Measurements from ENCODE around the gene KRT20.

KRT20 gene

DNA sequence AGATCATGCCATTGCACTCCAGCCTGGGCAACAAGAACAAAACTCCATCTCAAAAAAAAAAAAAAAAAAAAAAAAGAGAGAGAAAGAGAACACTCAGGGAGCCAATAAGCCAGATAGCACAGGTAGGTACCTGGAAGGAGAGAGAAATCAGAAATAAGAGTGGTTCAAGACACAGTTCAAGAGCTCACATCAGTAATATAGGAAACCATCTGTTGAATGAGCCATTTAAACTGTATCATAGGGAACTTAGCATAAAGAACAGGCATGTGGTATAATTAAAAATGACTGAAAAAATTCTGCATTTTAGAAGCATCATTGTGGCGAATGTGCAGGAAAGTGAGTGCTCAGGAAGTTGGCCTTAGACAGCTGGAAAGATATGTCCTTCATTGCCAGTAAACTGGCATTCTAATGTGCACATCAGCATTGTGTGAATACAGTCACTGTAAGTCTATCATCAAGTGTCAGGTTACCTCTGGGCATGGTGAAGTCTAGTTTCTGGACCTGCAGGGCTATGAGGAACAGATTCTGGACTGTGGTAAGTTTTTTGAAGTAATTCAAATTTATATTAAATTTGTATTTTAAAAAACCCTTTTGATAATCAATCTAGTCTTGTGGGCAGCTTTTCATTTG, 38.4 kb downstream of the KRT20 start:
- H3K4me1 ChIP-seq (ENCODE audit: control insufficient read depth, low read depth, low read length): no peaks in the 10 kb centered on the region

DNA sequence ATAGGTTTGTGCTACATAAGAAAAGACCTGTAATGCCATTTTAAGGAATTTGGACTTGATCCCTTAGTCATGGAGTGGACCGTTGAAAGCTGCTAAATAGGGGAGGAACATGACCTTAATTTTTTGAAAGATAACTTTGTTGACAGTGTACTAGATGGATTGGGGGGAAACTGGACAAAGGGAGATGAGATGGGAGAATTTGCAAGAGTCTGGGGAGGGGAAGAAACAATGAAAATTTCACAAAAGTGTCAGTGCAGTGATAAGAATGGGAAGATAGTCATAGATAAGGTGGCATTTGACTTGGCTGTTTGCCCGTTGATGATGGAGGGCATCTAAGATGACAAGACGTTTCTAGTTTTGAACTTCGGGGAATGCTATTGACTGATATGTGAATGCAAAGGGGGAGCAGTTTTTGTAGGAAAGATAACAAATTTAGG, 40.4 kb downstream of the KRT20 start:
- no peak overlapping the region for H3K4me3 ChIP-seq (ENCODE audit: low read length)
- H3K27me3 ChIP-seq (ENCODE audit: control insufficient read depth, insufficient read depth, low read length): no peaks in the 10 kb centered on the region
- H3K36me3 ChIP-seq (ENCODE audit: control insufficient read depth, low read depth, low read length): no peaks in the 10 kb centered on the region
- H3K27ac ChIP-seq (ENCODE audit: low read length): no peak overlapping the region
- H3K9me3 ChIP-seq (ENCODE audit: control insufficient read depth, low read depth, low read length): no peaks in the 10 kb centered on the region
- H3K9ac ChIP-seq (ENCODE audit: low read length): no peak overlapping the region
- no peaks in the 10 kb centered on the region for H3K4me1 ChIP-seq (ENCODE audit: control insufficient read depth, low read depth, low read length)

More for the DNA sequence above, 38.4 kb downstream of the KRT20 start:
- Histone ChIP-seq H3K27me3 (ENCODE audit: control insufficient read depth, insufficient read depth, low read length) (no peaks in the 10 kb centered on the region), H3K36me3 (ENCODE audit: control insufficient read depth, low read depth, low read length) (no peaks in the 10 kb centered on the region), H3K9me3 (ENCODE audit: control insufficient read depth, low read depth, low read length) (no peaks in the 10 kb centered on the region), H3K4me3 (ENCODE audit: low read length) (no peak overlapping the region), H3K9ac (ENCODE audit: low read length) (no peak overlapping the region), H3K27ac (ENCODE audit: low read length) (no peak overlapping the region)

- Histone ChIP-seq H3K4me1 (ENCODE audit: control insufficient read depth, low read depth, low read length) (no peaks in the 10 kb centered on the region), H3K9me3 (ENCODE audit: control insufficient read depth, low read depth, low read length) (no peaks in the 10 kb centered on the region), H3K4me3 (ENCODE audit: low read length) (no peak overlapping the region), H3K9ac (ENCODE audit: low read length) (no peak overlapping the region), H3K27me3 (ENCODE audit: control insufficient read depth, insufficient read depth, low read length) (no peaks in the 10 kb centered on the region), H3K27ac (ENCODE audit: low read length) (no peak overlapping the region), H3K36me3 (ENCODE audit: control insufficient read depth, low read depth, low read length) (no peaks in the 10 kb centered on the region)
Measured at GRCh38 chr17:40843242-40843641, 41.8 kb downstream of the KRT20 start.

- Histone ChIP-seq H3K36me3 (ENCODE audit: control insufficient read depth, low read depth, low read length) (no peaks in the 10 kb centered on the region), H3K27ac (ENCODE audit: low read length) (no peak overlapping the region), H3K4me1 (ENCODE audit: control insufficient read depth, low read depth, low read length) (no peaks in the 10 kb centered on the region), H3K9ac (ENCODE audit: low read length) (no peak overlapping the region), H3K27me3 (ENCODE audit: control insufficient read depth, insufficient read depth, low read length) (no peaks in the 10 kb centered on the region), H3K4me3 (ENCODE audit: low read length) (no peak overlapping the region), H3K9me3 (ENCODE audit: control insufficient read depth, low read depth, low read length) (no peaks in the 10 kb centered on the region)
Measured at GRCh38 chr17:40841246-40841645, 43.8 kb downstream of the KRT20 start.

GRCh38 chr17:40839194-40839593, 45.8 kb downstream of the KRT20 start:
- Histone ChIP-seq H3K27ac (ENCODE audit: low read length) (no peak overlapping the region), H3K9ac (ENCODE audit: low read length) (no peak overlapping the region), H3K4me3 (ENCODE audit: low read length) (no peak overlapping the region), H3K4me1 (ENCODE audit: control insufficient read depth, low read depth, low read length) (no peaks in the 10 kb centered on the region), H3K36me3 (ENCODE audit: control insufficient read depth, low read depth, low read length) (no peaks in the 10 kb centered on the region), H3K27me3 (ENCODE audit: control insufficient read depth, insufficient read depth, low read length) (peaks cover 11% of the 10 kb centered on the region), H3K9me3 (ENCODE audit: control insufficient read depth, low read depth, low read length) (no peaks in the 10 kb centered on the region)

DNA sequence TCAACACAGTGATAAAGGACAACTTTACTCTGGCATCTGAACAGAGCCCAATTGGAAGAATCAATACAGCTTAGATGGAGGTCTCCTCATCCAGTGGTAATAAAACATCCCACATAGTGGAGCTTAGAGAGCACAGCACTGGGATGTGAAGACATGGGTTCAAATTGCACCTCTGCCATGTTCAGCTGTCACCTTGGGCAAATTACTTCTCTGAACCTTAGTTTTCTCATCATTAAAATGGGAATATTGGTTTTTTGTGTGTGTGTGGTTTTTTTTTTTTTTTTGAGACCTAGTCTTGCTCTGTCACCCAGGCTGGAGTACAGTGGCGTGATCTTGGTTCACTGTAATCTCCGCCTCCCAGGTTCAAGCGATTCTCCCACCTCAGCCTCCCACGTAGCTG, 49.0 kb downstream of the KRT20 start:
- no peaks in the 10 kb centered on the region for H3K4me1 ChIP-seq (ENCODE audit: control insufficient read depth, low read depth, low read length)
- peaks cover 43% of the 10 kb centered on the region for H3K27me3 ChIP-seq (ENCODE audit: control insufficient read depth, insufficient read depth, low read length)
- no peak overlapping the region for H3K4me3 ChIP-seq (ENCODE audit: low read length)
- no peak overlapping the region for H3K9ac ChIP-seq (ENCODE audit: low read length)
- H3K9me3 ChIP-seq (ENCODE audit: control insufficient read depth, low read depth, low read length): no peaks in the 10 kb centered on the region
- H3K36me3 ChIP-seq (ENCODE audit: control insufficient read depth, low read depth, low read length): no peaks in the 10 kb centered on the region
- no peak overlapping the region for H3K27ac ChIP-seq (ENCODE audit: low read length)

DNA sequence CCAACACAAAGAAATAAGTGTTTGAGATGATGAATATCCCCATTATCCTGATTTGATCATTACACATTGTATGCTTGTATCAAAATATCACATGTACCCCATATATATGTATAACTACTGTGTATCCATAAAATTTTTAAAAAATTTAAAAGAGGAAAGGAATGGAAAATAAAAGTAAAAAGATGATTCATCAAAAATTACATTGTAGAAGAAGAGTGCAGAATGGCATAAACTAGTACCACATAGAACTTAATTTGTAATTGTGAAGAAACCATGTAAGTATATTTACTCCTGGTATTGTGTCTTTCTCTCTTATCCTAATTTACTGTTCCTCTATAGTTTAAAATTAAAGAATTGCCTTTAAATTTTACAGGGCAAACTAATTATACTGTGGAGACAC, 51.2 kb downstream of the KRT20 start:
- Histone ChIP-seq H3K4me3 (ENCODE audit: low read length) (no peak overlapping the region), H3K36me3 (ENCODE audit: control insufficient read depth, low read depth, low read length) (no peaks in the 10 kb centered on the region), H3K4me1 (ENCODE audit: control insufficient read depth, low read depth, low read length) (no peaks in the 10 kb centered on the region), H3K9ac (ENCODE audit: low read length) (no peak overlapping the region), H3K27me3 (ENCODE audit: control insufficient read depth, insufficient read depth, low read length) (peaks cover 47% of the 10 kb centered on the region), H3K27ac (ENCODE audit: low read length) (no peak overlapping the region), H3K9me3 (ENCODE audit: control insufficient read depth, low read depth, low read length) (no peaks in the 10 kb centered on the region)

- Histone ChIP-seq H3K9ac (ENCODE audit: low read length) (no peak overlapping the region), H3K4me3 (ENCODE audit: low read length) (no peak overlapping the region), H3K4me1 (ENCODE audit: control insufficient read depth, low read depth, low read length) (no peaks in the 10 kb centered on the region), H3K27me3 (ENCODE audit: control insufficient read depth, insufficient read depth, low read length) (peaks cover 53% of the 10 kb centered on the region), H3K36me3 (ENCODE audit: control insufficient read depth, low read depth, low read length) (no peaks in the 10 kb centered on the region), H3K27ac (ENCODE audit: low read length) (no peak overlapping the region), H3K9me3 (ENCODE audit: control insufficient read depth, low read depth, low read length) (no peaks in the 10 kb centered on the region)
Measured at GRCh38 chr17:40832840-40833239, 52.2 kb downstream of the KRT20 start.

DNA sequence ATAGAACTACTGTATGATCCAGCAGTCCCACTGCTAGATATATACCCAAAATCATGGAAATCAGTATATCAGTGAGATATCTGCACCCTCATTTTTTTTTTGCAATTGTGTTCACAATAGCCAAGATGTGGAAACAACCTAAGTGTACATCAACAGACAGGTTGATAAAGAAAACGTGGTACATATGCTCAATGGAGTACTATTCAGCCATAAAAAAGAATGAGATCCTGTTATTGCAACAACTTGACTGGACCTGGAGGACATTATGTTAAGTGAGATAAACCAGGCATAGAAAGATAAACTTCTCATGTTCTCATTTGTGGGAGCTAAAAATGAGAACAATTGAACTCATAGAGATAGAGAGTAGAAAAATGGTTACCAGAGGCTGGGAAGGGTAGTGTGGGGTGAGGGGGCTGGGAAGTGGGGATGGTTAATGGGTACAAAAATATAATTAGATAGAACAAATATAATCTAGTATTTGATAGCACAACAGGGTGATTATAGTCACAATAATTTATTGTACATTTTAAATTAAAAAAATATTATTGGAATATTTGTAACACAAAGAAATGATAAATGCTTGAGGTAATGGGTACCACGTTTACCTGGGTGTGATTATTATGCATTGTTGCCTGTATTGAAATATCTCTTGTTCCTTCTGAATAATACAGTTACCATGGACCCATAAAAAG, 54.8 kb downstream of the KRT20 start:
- Histone ChIP-seq H3K4me1 (ENCODE audit: control insufficient read depth, low read depth, low read length) (no peaks in the 10 kb centered on the region), H3K9ac (ENCODE audit: low read length) (no peak overlapping the region), H3K9me3 (ENCODE audit: control insufficient read depth, low read depth, low read length) (no peaks in the 10 kb centered on the region), H3K27me3 (ENCODE audit: control insufficient read depth, insufficient read depth, low read length) (peaks cover 77% of the 10 kb centered on the region), H3K27ac (ENCODE audit: low read length) (no peak overlapping the region), H3K36me3 (ENCODE audit: control insufficient read depth, low read depth, low read length) (no peaks in the 10 kb centered on the region), H3K4me3 (ENCODE audit: low read length) (no peak overlapping the region)

- H3K9ac ChIP-seq (ENCODE audit: low read length): no peak overlapping the region
- H3K4me1 ChIP-seq (ENCODE audit: control insufficient read depth, low read depth, low read length): no peaks in the 10 kb centered on the region
- peaks cover 62% of the 10 kb centered on the region for H3K27me3 ChIP-seq (ENCODE audit: control insufficient read depth, insufficient read depth, low read length)
- no peak overlapping the region for H3K27ac ChIP-seq (ENCODE audit: low read length)
- H3K9me3 ChIP-seq (ENCODE audit: control insufficient read depth, low read depth, low read length): no peaks in the 10 kb centered on the region
- H3K36me3 ChIP-seq (ENCODE audit: control insufficient read depth, low read depth, low read length): no peaks in the 10 kb centered on the region
- no peak overlapping the region for H3K4me3 ChIP-seq (ENCODE audit: low read length)
Measured at GRCh38 chr17:40828454-40829044, 56.5 kb downstream of the KRT20 start.

DNA sequence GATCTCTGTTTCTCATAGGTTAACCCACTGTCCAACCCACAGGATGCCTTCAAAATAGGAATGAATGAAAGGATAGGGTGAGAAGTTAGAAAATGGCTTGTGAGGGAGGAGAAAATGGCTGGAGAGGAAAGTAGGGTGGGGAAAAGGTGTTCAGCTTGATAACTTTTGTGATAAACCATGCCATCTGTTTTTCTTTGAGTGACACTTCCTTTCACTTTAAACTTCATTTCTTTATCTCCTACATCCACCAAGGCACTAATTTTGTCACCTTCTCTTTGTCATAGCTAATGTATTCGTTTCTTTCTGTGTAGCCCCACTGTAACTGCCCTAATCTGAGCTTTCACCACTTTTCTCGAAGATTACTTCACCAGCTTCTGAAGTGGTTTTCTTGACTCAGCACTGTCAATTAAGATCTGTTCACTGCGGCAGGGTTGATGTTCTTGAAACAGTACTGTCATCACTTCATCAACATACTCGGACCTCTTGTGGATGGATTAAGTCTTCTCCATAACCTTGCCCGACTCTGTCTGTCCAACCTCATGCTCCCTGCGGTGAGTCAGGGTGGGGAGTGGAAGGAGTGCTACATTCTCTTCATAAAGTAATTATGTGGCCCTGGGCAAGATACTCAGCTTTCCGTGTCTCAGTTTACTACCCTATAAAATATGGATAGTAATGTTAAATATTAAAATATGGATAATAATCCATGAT, 57.1 kb downstream of the KRT20 start:
- no peaks in the 10 kb centered on the region for H3K4me1 ChIP-seq (ENCODE audit: control insufficient read depth, low read depth, low read length)
- no peak overlapping the region for H3K9ac ChIP-seq (ENCODE audit: low read length)
- H3K36me3 ChIP-seq (ENCODE audit: control insufficient read depth, low read depth, low read length): no peaks in the 10 kb centered on the region
- no peak overlapping the region for H3K4me3 ChIP-seq (ENCODE audit: low read length)
- H3K27ac ChIP-seq (ENCODE audit: low read length): no peak overlapping the region
- H3K9me3 ChIP-seq (ENCODE audit: control insufficient read depth, low read depth, low read length): no peaks in the 10 kb centered on the region
- peaks cover 56% of the 10 kb centered on the region for H3K27me3 ChIP-seq (ENCODE audit: control insufficient read depth, insufficient read depth, low read length)
